Left renal cortex interstitium (tissue), 4 donors: ENCODE data around the gene GIGYF2. TPM values are rescaled to one million over a fixed set of nuclear protein-coding genes. Genes with fewer than 3 reads are reported as not detected.

Experiments
- DNase-seq, 4 donors: peaks; one replicate each; pipeline ENCODE4 v3.0.0-alpha.2; 2013; ENCODE audit warnings: low read depth in 4 of 4, low spot score in 2 of 4, missing footprints in 1 of 4
- polyA plus RNA-seq, 4 donors: library from polyadenylated mRNA; unstranded; fragments of 120-200 nt; gene quantifications; one replicate each; pipeline ENCODE4 v1.2.1, GENCODE V29; 2013; ENCODE audit not compliant: insufficient read length in 4 of 4

GIGYF2 gene
- polyA plus RNA-seq, 4 donors, result 59.0 to 67.8 (median 65.9) TPM

DNA sequence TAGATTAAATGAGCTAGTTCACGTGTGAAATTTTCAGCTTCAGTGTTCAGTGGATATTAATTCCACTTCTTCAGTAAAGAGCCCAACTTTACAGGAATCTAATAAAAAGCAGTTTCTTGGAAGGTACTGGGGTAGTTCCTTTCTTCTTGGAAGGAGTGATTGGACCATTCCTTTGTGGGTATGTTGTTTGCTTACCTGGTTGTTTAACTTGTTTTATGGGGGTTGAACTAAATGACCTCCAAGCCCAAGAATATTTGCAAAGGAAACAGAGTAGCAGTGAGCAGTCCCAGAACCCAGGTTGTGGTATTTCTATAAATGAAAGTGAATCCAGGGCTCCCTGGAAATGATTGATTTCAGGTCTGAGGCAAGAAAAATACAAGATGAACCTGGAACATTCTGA, 47.8 kb downstream of the GIGYF2 start:
- no peak for DNase-seq

DNA sequence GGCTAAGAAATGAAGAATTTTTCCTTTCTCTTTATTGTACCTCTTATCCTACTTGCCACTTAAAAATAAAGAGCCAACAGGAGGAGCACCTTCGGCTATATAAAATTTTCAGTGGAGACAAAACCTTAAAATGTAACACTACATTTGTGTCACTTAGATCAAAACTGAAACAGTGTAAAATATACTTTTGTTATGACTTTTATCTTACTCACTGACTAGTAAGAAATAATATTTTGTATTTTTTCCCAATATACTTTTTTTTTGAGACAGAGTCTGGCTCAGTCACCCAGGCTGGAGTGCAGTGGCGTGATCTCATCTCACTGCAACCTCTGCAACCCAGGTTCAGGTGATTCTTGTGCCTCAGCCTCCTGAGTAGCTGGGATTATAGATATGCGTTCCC, 50.9 kb downstream of the GIGYF2 start:
- DNase-seq, result no peak

DNA sequence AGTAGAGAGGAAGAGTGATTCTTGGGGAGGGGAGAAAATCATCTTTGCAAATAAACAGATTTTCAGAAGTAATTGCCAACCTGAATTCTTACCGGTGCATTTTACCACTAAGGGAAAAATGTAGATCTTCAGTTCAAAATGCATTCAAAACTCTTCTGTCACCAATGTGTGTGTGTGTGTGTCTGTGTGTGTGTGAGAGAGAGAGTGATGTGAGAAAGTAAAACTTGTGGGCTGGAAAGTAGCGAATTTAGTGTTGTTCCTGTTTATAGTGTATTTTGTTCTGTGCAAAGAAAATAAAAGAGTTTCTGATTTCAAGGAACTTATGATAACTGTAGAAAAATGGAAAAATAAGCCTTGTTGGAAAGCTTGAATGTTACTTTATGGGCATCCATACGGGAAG, 52.2 kb downstream of the GIGYF2 start:
- no peak for DNase-seq

DNA sequence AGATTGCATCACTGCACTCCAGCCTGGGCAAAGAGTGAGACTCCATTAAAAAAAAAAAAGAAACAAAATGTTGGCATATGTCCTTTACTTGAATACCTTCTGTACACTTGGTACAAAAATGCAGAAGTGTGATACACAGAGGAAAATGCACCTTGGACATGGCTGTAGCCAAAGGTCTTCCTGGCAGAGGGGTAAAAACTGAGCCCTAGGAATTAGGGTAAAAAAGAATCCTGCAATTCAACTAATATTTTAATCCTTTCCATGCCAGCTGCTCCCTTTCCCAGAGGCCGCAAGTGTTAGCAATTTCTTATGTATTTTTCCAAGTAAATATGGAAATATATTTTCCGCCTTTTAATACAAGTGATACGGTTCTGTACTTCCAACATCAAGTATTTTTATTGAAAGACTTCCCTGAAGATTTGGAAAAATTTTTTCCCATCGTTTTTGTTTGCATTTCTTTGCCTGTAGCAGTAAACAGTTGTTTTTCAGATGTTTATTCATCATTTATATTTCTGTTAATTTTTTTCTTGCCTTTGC, 53.1 kb downstream of the GIGYF2 start:
- no peak for DNase-seq

DNA sequence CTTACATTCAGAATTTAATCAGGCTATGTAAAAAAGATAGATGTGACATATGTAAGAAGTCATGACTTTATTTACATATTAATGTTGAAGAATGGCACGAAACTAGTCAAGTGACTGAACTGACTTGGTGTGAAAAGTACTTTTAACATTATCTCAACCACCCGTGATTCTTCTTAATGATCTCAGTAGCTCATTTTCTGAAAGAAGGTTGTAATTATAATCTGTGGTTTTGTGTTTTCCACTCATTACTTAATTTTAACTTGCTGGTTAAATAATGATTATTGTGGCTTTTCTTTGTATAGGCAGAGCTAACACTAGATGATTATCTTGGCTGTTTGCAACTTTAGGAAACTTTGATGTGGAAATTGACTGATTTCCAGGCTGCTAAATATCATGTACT, 60.8 kb downstream of the GIGYF2 start:
- no peak for DNase-seq

DNA sequence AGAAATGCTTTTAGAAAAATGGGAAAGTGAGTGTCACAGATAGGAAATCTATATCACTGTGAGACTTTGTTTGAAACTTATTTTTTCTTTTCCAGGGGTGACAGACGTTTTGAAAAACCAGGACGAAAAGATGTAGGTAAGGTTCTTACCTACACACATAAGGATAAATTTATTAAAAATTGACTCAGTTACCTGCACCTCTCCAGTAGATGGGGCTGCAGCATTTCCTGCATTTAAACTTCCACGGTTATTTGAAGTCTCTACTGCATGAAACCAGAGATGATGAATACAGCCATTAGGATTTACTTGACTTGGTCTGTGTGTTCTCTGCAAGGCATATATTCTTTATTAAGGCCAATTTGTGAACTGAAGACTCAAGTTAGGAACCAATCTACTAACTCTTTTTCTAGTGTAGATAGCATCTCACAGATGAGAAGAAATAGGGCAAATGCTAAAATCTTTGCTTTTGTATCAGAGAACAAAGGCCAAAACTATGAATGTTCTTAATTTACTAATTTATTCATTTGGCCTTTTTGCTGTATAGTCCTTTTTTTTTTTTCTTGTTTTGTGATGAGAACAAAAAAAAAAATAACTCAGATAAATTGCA, 64.3 kb downstream of the GIGYF2 start:
- peak in 3 of 4 donors; percentile 9 to 29 (median 14) for DNase-seq

DNA sequence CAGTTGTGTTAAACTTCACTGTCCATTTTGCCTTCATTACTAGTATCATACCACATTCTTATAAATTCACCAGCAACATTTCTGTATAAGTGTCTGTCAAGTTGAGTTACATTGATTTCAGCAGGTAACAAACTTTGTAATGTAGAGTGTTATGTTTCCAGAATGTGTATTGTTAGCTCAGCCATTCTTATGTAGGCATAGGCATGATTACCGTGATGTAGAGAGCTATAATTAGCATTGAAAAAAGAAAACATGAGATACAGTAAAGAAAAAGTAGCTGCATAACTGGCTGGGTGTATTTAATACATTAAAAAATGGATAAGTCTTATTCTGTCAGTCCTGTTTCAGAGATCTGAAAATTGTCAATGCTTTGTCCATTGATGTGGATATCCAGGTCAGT, 70.7 kb downstream of the GIGYF2 start:
- no peak for DNase-seq

DNA sequence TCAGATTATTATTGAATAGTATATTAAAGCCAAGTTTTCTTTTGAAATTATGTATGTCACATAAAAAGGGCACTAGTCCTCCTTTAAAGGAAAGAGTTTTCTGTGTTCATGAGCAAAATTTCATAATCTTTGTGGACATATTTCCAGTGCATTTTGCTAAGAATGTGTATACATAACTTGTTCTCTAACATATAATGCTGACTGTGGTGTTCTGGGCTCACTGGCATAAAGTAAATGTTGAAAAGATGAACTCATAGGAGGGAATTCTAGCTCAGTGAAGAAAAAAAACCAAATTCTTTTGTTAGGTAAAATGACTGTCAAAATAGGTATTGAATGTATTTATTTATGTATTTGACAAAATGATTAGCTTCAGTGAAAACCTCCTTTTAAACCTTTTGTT, 73.1 kb downstream of the GIGYF2 start:
- no peak for DNase-seq

DNA sequence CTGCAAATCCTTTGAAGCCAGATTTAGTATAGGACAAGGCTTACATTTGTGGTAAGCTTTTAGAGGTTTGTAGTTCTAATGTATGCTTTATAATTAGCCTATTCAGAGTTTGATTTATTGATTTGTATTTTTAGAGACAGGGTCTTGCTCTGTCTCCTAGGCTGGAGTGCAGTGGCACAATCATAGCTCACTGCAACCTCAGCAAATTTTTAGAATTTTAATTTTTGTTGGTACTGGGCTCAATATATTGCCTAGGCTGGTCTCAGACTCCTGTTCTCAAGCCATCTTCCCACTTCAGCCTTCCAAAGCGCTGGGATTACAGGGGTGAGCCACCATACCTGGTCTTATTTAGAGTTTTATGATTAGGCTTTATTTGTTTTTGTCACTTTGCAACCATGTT, 74.7 kb downstream of the GIGYF2 start:
- DNase-seq, result no peak

DNA sequence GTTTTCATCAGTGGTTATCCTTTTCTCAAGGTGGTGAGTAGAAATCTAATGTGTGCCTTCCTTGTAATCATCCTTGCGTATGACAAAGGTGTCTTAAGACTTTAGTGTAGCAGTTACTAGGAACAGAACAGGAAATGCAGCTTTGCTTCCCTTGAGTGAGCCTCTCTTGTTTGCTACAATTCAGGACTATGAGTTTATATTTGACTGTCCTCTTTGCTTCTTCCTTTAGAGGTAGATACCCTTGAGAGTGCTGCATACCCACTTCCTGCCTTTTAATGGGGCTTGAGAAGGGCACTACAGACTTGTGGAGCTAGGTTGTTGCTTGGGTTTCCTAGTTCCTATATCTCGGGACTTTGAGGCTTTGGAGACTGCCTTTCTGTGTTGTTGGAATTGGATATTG, 75.4 kb downstream of the GIGYF2 start:
- DNase-seq, result no peak

DNA sequence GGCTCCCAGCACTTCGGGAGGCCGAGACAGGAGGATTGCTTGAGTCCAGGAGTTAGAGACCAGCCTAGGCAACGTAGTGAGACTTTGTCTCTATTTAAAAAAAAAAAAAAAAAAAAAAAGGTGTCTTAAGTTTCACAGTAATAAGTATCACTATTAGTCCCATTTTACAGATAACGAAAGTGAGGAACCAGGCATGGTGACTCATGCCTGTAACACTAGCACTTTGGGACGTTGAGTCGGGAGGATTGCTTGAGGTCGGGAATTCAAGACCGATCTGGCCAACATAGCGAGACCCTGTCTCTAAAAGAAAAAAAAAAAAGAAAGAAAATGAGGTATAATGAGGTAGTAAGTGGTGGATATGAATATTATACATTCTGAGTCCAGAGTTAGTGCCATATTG, 76.7 kb downstream of the GIGYF2 start:
- DNase-seq, result no peak

DNA sequence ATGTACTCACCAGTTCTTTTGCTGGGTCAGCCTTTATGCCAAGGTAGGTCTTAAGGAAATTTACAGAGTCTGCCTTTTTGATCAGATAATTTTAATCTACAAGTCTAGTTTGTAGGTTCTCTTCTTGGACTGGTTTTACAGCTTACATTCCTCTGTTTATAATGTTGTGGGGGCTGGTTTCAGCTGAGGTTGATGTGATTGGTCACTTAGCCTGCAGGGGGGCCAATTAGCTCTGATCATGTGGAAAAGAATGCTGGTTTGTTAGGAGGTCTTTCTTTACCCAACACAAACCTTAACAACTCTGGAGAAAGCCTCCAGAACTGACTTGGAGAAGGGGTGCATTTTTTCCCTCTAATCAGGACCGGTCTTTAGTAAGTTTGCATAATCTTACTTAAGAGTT, 79.3 kb downstream of the GIGYF2 start, which contains the start of gene KCNJ13:
Gene KCNJ13 (minus strand): TSS at position 131 of the 400 bp plus-strand sequence. CDS start 5,203 bp downstream, outside the sequence.
- DNase-seq, result no peak

DNA sequence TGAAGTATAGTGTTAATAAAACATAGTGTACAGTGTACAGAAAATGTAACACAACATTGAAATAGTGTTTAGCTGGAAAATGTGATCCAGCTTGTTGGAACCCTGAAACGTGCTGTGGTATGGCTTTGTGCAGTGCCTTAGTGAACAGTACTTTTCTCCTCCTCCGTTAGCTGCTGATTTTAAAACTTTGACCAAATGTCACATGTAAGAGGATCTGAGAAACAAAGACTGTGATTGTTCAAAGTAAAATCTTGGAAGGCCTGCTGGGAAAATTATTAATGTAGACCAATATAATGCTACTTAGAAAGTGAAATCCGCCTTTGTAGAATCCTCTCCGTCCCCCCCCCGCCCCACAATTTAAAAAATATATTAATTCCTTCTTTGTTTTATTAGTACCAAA, 80.1 kb downstream of the GIGYF2 start:
- DNase-seq, result no peak

DNA sequence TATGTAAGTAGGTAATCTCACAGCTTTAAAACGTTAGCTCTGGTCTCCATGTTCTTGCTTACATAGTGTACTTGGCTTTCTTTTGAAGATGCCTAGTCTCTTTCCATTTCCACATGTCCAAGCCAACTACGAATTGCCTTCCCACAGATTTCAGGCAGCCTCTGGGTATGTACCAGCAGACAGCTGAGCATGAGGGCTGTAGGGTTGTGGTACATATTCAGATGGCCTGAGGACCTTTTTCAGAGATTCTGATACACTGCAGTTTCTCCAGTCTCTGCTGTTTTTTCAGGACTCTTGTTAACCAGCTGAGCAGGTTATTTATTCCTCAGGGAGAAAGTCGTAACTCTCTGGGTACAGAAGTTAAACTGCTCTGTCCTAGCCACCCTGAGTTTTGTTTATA, 82.3 kb downstream of the GIGYF2 start:
- DNase-seq, result no peak

DNA sequence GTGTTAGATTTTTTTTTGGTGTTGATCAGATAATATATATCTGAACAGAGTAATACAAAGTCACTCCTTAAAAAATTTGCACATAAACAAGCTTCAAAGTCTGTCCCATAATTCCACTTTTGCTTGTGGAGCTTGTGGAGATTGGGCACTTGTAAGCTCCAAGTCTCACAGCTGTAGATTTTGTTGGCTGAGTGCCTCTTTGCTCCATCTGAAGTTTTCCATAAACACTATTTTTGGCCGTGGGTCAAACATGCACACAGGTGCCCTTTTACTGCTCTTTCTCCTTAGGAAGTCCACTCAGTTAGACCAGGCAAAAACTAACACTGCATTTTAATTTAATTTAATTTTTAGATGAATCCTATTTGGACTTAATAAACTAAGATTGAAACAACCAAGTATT, 82.8 kb downstream of the GIGYF2 start:
- no peak for DNase-seq

DNA sequence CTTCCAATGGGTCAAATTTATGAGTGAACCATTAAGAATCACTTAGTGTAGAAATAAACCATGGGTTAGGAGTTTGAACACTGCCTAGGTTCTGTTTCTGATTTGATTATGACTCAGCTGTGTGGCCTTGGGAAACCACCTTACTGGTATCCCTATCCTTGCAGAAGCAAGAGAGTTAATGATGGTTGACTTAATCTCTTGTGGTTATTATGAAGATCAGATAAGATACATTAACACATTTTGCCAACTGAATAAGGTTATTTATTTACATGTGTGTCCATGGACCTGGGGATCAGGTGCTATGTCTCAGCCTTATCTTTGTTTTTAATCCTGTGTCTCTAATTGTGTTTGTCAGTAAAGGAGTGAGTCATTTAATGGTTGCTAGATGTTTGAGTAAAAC, 84.6 kb downstream of the GIGYF2 start:
- no peak for DNase-seq

DNA sequence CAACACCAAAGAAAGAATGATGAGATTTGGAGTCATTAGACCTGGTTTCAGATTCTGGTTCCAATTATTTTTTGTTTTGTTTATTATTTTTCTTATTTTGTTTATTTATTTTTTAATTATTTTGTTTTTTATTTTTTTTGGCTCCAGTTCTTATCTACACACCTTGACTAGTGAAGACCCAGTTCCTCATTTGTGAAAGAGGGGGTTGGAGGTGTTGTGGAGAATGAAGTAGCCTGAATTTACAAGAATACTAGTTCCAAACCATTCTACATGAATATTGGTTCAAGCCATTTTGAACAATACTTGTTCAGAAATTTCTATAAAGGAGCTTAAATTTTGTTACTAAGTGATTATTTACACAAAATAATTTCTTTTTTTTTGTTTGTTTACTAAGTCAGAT, 86.1 kb downstream of the GIGYF2 start:
- no peak for DNase-seq

DNA sequence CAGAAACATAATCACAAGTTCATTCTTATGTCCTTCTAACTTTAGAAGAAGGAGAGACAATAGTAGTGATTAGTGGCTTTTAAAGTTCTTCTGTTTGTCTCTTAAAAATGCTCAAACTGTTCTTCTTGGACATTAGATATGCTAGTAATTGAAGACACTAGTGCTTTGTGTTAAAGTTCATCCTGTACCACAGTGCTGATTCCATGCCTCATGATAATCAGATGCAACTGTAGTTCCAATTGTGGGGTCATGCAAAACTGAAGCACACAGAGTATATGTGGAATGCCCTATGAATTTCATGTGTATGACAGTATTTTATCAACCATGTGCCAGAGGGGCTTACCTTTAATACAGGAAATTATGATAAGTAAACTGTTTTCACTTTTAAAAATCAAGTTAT, 90.7 kb downstream of the GIGYF2 start:
- no peak for DNase-seq

DNA sequence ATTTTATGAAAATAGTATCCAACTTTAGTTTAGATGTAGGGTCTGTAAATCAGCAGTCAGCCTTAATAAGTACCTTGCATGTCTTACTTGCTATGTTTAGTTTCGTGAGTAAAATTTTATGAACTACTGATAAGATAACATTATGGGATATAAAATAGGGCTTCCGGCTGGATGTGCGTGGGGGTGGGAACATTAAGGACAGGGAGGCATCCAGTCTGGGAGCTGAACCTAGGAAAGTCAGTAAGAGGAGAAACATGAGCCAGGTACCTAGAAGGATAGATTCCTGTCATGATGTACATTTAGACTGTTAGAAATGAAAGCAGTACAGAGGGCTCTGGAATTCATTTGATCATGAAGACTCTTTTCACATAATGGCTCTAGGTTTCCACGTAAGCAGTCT, 92.0 kb downstream of the GIGYF2 start:
- DNase-seq, result no peak

DNA sequence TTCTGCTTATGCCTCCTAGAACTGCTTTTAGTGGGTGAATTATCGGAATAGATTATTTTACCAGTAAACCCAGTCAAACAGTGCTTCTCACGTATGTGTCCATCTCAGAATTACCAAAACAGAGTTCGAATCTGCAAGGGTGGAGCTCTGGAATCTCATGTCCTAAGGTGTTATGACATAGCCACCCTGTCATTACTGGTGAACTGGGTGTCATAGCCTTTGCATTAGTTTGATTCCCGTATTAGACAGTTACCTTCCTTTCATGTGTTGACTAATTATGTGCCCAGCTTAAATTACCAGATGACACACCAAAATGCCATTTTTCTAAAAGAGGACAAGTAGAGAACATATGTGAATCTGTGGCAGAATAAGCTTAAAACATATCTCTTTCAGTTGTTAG, 94.4 kb downstream of the GIGYF2 start:
- no peak for DNase-seq

DNA sequence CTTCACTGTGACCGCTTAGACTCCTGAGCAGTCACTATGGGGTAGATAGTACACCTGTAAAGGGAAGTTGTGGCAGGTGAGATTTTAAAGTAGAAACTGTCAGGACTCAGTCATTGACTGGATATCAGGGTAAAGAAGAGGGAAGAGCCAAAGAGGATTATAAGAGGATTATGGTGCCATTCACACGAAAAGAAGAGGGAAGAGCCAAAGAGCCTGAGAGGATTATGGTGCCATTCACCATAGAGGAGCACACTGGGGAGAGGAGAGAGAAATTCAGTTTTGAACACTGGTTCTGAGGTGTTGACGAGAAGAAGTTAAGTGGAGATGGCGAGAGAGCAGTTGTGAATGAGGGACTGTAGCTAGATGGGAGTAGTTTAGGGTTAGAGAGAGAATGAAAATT, 96.1 kb downstream of the GIGYF2 start:
- no peak for DNase-seq

DNA sequence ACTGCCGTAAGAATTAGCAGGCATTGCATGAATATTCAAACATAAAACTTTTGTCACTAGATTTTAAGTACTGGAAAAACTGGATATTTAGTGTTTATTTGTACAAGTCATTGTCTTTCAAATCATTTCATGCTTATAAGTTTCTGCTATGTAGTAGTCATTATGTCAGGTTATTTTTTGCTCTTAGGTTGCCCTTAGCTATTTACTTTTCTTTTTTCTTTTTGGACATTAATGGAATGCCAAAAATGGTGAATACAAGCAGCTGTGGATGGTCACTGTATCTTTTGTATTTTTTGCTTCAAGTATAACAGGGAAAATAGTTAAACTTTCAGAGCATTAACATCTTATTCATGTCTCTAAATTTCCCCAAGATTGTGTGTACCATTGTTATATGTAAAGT, 97.8 kb downstream of the GIGYF2 start:
- DNase-seq, result no peak

DNA sequence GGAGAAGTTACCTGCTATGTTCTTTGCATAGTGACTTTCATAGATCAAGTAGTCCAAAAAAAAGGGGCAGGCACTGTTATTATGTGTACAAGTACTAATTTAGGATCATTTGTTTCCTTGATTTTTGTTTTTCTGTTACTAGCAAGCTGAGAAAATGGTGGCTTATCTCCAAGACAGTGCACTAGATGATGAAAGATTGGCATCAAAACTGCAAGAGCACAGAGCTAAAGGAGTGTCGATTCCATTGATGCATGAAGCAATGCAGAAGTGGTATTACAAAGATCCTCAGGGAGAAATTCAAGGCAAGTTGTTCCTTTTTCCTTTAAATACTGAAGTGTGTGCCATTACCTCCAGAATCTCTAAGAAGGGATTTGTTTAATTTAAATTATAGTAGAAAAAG, 98.8 kb downstream of the GIGYF2 start:
- DNase-seq, result no peak
